ENCODE measurements around the gene RAB3D.

DNA sequence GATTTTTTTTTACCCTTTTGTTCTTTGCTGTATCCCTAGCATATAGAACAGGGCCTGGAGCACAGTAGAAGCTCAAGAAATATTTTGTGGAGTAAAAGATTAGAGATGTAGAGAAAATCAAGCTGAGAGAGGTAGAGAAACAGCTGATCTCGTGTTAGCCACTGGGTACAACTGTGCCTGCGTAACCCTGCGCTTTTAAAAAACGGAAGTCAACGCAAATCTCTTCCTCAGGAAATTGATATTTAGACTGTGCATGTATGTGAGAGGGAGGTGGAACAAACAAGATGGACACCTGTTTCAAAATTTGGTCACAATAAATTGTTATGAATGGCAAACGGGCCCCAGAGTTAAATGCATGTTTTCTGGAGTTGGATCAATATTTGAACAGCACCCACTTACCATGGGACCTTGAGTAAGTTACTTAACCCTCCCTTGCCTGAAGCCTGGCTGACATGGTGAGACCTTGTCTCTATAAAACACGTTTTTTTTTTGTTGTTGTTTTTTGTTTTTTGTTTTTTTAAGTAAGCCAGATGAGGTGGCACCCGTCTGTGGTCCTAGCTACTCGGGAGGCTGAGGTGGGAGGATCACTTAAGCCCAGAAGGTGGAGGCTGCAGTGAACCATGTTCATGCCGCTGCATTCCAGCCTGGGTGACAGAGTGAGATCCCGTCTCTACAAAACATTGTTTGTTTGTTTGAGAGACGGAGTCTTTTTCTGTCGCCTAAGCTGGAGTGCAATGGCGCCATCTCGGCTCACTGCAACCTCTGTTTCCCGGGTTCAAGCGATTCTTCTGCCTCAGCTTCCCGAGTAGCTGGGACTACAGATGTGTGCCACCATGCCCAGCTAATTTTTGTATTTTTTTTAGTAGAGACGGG lies 47.9 kb upstream of the RAB3D start:
- TF ChIP-seq, protein P1, sequence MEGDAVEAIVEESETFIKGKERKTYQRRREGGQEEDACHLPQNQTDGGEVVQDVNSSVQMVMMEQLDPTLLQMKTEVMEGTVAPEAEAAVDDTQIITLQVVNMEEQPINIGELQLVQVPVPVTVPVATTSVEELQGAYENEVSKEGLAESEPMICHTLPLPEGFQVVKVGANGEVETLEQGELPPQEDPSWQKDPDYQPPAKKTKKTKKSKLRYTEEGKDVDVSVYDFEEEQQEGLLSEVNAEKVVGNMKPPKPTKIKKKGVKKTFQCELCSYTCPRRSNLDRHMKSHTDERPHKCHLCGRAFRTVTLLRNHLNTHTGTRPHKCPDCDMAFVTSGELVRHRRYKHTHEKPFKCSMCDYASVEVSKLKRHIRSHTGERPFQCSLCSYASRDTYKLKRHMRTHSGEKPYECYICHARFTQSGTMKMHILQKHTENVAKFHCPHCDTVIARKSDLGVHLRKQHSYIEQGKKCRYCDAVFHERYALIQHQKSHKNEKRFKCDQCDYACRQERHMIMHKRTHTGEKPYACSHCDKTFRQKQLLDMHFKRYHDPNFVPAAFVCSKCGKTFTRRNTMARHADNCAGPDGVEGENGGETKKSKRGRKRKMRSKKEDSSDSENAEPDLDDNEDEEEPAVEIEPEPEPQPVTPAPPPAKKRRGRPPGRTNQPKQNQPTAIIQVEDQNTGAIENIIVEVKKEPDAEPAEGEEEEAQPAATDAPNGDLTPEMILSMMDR (IDR thresholded peaks at IDR 0.05): no peak
- TF ChIP-seq POLR2A (IDR thresholded peaks at IDR 0.05) (no peak), POLR2AphosphoS5 (IDR thresholded peaks at IDR 0.05) (no peak)
